NCI-H345 (cell line): ENCODE data around the gene FRYL.
A peak's percentile ranks its signal among the peaks of the same experiment; 100 is the strongest.

Experiments
- DNase-seq: peaks from one replicate; lab custom pipeline; 2025; lab: John Stamatoyannopoulos, UW

FRYL gene

GRCh38 chr4:48620831-48621230 lies 159.2 kb downstream of the FRYL start:
- DNase-seq, result no peak

DNA sequence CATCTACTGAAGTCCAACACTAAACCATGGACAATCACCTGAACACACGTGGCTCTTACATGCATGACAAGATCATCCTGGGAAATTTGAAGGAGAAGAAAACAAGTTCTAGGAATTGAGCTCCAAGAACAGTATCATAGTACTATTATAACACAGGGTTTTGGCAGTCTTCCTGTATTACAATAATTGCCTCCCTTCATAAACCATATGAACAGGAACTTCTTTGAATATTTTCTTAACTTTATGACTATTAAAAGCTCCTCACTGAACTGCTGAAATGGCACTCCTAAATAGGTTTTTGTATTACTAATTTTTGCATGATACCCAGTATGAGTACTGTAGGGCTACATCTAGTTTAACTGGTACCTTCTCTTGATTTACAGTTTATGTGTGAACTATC lies 160.0 kb downstream of the FRYL start:
- DNase-seq, result no peak

DNA sequence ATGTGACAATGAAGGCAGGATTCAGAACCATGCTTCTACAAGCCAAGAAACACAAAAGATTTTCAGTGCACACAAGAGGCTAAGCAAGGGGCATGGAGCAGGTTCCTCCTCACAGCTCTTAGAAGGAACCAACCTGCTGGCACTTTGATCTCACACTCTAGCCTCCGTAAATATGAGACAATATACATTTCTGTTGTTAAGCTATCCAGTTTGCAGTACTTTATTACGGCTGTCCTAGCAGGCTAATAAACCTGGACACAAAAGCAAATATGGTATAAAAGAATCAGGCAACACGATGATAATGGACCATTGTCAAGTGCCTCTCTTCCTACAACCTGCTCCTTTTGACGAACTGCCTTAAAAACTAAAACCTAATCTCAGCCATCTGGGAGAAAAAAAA lies 175.6 kb downstream of the FRYL start:
- no peak for DNase-seq

DNA sequence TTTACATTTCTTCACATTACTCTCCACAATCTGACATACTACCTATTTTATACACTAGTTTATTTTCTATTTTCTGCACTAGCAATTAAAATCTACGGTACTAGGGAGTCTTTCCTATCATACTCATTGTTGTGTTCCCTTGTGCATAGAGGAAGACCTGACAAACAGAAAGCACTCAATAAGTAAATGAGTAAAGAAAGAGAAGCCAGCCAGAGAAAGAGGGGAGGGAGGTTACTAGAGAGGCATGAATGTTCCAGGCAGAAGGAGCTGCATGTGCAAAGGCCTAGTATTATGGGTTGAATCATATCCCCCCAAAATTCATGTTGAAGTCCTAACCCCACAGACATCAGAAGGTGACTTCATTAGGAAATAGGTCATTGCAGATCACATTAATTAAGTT lies 176.0 kb downstream of the FRYL start:
- DNase-seq, result no peak

GRCh38 chr4:48603366-48604003 lies 176.6 kb downstream of the FRYL start:
- DNase-seq, result no peak

GRCh38 chr4:48602763-48603162 lies 177.3 kb downstream of the FRYL start:
- no peak for DNase-seq

DNA sequence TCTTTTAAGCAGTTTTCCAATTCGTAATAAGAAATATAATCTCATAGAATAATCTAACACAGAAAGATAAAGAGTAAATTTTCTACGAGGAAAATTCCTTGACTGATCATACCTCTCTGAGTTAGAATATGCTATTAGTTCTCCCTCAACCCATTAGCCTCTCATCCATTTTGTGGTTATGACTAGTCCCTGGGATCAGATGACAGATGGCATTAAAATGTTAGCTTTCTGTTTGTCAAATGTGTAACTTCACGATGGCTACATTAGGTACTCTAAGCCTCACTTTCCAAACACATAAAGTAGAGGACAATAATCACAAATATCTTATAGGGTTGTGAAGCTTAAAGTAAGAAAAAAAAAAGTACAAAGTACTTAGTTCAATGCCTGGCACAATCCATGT lies 177.9 kb downstream of the FRYL start:
- no peak for DNase-seq

DNA sequence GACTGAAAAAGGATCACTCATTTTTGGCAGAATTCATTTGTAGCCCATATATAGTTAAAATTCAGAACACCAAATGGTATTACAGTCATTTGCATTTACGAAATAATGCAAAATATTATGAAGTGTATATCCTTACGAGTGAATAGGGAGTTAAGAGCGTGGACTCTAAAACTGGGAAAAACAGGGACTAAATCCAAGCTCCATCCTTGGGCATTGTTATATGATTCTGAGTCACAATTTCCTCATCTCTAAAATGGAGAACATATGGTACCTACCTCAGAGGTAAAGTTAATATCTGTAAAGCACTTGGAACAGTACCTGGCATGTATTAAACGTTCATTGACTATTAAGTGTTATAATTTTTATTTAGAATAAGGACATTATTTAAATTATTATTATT lies 183.7 kb downstream of the FRYL start:
- no peak for DNase-seq

DNA sequence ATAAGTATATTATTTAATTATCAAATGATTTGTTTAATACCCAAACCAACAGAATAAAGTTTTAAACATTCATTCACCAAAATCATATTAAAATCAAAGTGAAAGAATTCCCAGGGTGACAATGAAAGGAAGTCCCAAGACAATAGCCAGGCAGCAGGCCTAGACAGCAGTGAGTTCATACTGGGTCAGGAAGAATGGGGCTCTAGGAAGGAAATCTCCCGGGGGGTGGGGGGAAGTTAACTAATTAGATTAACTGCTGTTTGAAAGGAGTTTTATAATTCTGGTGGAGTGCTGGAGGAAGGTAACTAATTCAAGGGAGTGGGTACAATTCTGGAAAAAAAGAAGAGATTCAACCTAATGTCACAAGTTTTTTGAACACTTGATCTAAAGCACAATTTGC lies 185.9 kb downstream of the FRYL start:
- no peak for DNase-seq

DNA sequence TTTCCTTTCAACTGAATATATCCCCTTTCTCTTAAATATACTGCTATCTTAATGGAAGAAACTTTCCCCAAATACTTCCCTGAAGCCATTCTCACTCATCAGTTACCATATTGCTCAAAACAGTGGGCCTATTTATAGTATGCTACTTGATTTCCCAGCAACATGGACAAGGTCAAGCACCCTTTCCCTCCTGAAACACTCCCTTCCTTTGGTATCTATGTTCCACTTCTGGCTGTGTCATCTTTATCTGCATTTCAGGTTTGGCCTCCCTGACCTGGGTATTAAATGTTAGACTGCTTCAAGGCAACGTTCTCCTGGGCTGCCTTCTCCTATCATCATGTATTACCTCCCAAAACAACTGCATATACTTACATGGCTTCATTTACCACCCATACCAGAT lies 188.7 kb downstream of the FRYL start:
- no peak for DNase-seq

- no peak for DNase-seq
These were observed 189.2 kb downstream of the FRYL start for GRCh38 chr4:48590884-48591283.

- no peak for DNase-seq
These were observed 191.0 kb downstream of the FRYL start for GRCh38 chr4:48589098-48589445.

DNA sequence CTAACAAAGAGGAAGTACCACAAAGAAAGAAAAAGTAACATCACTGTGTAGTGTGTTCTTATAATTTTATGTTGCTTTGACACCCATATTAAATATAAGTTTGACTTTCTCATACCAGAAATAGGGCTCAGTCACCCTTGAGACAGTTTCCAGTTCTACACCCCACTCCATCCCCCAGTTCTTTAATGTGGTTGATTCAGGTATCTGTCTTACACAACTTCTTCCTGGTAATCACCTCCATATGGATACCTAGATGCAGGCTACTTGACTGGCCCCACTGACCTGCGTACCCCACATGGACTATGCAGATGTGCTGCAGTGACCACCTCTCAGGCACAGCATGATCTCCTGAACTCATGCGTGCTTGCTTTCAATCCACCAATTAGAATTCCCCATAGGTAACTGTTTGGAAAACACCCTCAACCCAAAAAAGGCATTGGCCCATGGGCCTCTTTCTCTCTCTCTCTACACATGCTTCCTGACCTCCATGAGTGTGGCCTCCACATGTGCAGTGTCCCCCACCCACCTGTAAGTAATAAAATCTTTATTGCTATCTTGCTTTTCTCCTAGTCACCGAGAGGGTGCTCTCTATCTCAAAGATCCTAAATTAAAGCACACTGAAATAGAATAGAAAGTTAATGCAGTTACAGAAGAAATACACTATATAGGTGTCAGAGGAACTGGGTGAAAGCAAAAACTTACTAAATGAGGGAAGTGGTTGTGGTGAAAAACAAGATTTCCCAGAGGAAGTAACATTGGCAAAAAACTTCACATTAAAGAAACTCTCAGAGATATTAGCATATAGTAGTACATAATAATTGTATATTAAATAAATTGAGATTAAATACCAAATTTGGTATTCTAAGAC lies 191.6 kb downstream of the FRYL start:
- DNase-seq, result no peak

GRCh38 chr4:48585401-48585800 lies 194.7 kb downstream of the FRYL start:
- peak; percentile 33 for DNase-seq

DNA sequence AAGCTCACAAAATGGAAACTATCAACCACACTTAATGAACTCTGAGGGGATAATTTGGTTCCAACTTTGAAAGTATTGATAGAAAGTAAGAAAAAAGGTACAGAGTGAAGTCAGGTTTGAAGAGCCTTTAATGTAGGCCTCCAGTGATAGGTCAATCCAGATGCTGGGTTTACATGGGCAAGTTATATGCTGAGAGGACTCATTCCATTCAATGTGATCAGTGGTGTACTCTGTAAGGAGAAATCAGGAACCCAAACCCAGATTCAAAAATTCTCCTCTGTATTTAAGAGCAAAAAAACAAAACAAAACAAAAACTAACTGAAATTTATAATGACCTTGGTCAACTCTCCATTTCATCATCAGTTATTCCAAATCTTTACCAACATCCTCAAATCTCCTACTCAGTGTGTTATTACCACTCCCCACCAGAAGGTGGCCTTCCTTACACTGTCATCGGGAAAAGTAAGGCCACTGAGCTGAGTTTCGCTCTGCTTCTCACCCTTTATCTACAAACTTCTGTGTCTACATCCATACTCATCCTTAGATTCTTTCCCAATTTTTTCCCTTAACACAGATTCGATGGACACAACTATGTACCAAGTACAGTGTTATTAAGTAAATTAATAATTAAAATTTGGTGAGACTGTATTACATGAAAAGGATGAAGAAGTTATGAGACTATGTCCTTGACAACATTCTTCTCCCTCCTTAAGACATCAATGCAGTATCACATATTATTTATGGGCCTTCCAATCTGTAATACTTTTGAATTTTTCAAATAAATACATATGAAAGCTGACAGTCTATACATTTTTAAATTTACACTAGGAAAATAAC lies 201.7 kb downstream of the FRYL start:
- peak; percentile 42 for DNase-seq

DNA sequence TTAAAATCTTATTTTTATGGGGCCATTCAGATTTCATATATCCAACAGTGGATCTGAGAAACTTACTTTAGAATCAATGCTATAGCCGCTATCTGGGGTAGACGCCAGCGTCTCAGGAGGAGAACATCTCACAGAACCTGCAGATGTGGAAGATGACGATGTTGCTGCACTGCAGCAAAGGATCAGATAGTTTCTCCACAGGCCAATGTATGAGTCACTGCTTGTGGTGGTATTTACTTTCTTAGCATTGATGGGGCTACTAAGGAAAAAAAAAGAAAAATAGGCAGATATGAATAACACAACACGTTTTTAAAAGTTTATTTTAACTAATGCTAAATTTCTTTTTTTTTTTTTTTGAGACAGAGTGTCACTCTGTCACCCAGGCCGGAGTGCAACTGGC lies 204.1 kb downstream of the FRYL start:
- no peak for DNase-seq

DNA sequence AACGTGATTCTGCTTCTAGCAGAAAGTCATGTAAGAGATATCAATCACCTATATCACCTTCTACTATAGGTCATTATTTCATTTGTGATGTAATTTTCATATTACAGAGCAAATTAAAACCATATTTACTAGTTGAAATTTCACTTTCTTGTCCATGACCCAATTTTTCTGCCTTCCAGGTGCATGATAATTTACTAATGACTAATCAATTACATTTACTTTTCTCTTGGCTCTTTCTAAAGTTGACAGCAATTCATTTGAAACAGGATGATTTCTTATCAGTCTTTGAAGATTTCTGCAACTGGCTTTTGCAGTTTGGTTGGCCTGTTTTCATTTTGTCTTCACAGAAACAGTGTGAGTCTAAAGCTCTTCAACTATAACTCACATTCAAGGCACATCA lies 208.6 kb downstream of the FRYL start:
- no peak for DNase-seq

DNA sequence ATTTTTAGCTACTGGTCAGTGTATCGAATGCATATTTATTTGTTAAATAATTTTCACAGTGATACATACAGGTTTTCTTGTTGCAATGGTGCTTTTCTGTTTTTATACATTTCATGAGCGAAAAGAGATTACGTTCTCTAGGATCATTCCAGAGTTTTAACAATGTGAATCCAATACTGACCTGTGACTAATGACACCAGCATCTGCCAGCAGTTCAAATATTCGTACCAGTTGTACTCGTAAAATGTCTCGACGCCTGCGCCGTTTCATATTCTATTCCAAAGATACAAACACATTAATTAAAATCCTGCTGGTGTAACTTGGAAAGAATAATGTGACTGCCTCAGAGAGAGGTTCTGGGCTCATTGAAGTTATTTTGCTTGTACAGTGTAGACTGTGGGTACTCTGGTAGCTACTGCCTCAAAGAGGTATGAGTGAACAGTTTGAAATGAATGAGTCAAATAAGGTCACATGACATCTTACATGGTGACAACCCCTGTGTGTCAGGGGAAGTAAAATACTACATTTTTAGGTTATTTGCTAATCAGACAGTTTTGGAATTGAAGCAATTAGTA lies 209.3 kb downstream of the FRYL start:
- no peak for DNase-seq

- DNase-seq, result no peak
These were observed 214.1 kb downstream of the FRYL start for GRCh38 chr4:48566034-48566384.

- DNase-seq, result no peak
These were observed 214.6 kb downstream of the FRYL start for GRCh38 chr4:48565362-48566033.

DNA sequence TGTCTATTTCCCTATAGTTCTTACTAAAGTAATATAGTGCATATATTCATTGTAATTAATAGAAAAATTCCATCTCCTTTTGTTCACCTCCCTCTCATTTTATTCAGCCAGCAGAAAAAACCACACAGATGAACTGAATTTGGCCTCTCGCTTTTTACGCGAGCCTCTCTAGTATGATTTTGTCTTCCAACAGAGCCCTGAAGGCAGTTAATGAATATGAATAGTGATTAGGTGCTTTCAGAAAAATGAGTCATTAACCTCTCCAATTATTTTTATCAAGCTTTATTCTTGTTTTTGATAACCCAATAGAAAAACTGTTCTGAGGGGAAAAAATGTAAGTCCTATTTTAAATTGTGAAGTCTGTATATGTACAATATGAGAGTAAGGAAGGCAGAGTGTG lies 215.9 kb downstream of the FRYL start:
- DNase-seq, result no peak

GRCh38 chr4:48558819-48559218 lies 221.3 kb downstream of the FRYL start:
- DNase-seq, result no peak
